Right lobe of liver (tissue), 4 donors: ENCODE data around the gene ARMCX2.

Source experiments
- POLR2A ChIP-seq: fragments of 450-650 bp; IDR thresholded peaks from one replicate; pipeline ENCODE4 v1.6.1; 2017; ENCODE audit warnings: antibody characterized with exemption, mild to moderate bottlenecking
- TF ChIP-seq, protein P1 (sequence below), 4 donors: fragments of 200-600 bp in 3 of 4; fragments of 450-650 bp in 1 of 4; IDR thresholded peaks; one replicate each; pipeline versions ENCODE4 v1.5.1 to v1.8.0; 2016 to 2022; ENCODE audit warnings: antibody characterized with exemption in 4 of 4, mild to moderate bottlenecking in 2 of 4
- donor health status: DM: no; HTN: no; CAD: no.
- donor health status: DM: no; HTN: no; CAD: no.
- donor health status: DM: no; HTN: yes; CAD: no.

DNA sequence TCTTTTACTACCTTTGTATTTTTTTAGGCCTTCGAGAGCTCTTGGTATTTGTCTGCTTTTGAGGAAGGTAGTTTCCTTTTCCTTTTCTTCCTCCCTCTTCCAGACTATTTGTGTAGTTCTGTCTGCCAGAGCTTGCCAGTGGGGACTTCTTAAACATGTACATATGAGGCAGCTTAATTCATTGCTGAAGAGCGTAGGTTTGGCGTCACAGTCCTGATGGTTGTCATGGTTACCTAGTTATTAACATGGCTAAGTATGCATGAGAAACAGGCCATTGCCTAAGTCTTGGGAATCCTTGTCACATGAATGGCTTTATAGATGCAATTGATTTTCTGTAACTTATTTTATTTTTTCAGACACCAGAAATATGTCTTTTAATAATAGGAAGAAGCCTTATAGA, 48.5 kb upstream of the ARMCX2 start:
- TF ChIP-seq, protein P1, sequence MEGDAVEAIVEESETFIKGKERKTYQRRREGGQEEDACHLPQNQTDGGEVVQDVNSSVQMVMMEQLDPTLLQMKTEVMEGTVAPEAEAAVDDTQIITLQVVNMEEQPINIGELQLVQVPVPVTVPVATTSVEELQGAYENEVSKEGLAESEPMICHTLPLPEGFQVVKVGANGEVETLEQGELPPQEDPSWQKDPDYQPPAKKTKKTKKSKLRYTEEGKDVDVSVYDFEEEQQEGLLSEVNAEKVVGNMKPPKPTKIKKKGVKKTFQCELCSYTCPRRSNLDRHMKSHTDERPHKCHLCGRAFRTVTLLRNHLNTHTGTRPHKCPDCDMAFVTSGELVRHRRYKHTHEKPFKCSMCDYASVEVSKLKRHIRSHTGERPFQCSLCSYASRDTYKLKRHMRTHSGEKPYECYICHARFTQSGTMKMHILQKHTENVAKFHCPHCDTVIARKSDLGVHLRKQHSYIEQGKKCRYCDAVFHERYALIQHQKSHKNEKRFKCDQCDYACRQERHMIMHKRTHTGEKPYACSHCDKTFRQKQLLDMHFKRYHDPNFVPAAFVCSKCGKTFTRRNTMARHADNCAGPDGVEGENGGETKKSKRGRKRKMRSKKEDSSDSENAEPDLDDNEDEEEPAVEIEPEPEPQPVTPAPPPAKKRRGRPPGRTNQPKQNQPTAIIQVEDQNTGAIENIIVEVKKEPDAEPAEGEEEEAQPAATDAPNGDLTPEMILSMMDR (IDR thresholded peaks at IDR 0.05): no peak
- no peak for TF ChIP-seq POLR2A
